ENCODE measurements around the gene TBXAS1.
A peak's percentile ranks its signal among the peaks of the same experiment; 100 is the strongest.

Gene TBXAS1

GRCh38 chr7:140060243-140060630, 231.2 kb downstream of the TBXAS1 start:
- peaks cover 15 to 21% of the 10 kb centered on the region in 2 donors for H3K36me3 ChIP-seq (ENCODE audit: control insufficient read depth in 1 of 2, insufficient read depth in 2 of 2, low read length in 2 of 2)
- H3K27me3 ChIP-seq (ENCODE audit: control insufficient read depth in 1 of 2, insufficient read depth in 2 of 2, low read length in 2 of 2): no peaks in the 10 kb centered on the region
- H3K27ac ChIP-seq (ENCODE audit: low read depth, low read length): peak overlapping the region; percentile 36
- H3K9me3 ChIP-seq (ENCODE audit: control insufficient read depth in 1 of 2, low read length in 2 of 2): no peaks in the 10 kb centered on the region
- H3K4me1 ChIP-seq (ENCODE audit: control insufficient read depth in 1 of 2, insufficient read depth in 2 of 2, low read length in 2 of 2): peaks cover 34 to 40% of the 10 kb centered on the region in 2 donors
- H3K4me3 ChIP-seq (ENCODE audit: low read depth in 1 of 2, low read length in 2 of 2): peak overlapping the region; percentile 83 to 84
- H3K9ac ChIP-seq (ENCODE audit: low read depth in 1 of 2, low read length in 2 of 2): peak overlapping the region; percentile 84 to 90

GRCh38 chr7:140060788-140061606, 231.9 kb downstream of the TBXAS1 start:
- H3K27ac ChIP-seq (ENCODE audit: low read depth, low read length): no peak overlapping the region
- H3K4me3 ChIP-seq (ENCODE audit: low read depth in 1 of 2, low read length in 2 of 2): peak overlapping the region; percentile 83 to 84
- peaks cover 15 to 17% of the 10 kb centered on the region in 2 donors for H3K36me3 ChIP-seq (ENCODE audit: control insufficient read depth in 1 of 2, insufficient read depth in 2 of 2, low read length in 2 of 2)
- H3K4me1 ChIP-seq (ENCODE audit: control insufficient read depth in 1 of 2, insufficient read depth in 2 of 2, low read length in 2 of 2): peaks cover 34 to 40% of the 10 kb centered on the region in 2 donors
- H3K27me3 ChIP-seq (ENCODE audit: control insufficient read depth in 1 of 2, insufficient read depth in 2 of 2, low read length in 2 of 2): no peaks in the 10 kb centered on the region
- H3K9me3 ChIP-seq (ENCODE audit: control insufficient read depth in 1 of 2, low read length in 2 of 2): no peaks in the 10 kb centered on the region
- peak overlapping the region; percentile 84 to 90 for H3K9ac ChIP-seq (ENCODE audit: low read depth in 1 of 2, low read length in 2 of 2)

GRCh38 chr7:140061607-140061930, 232.5 kb downstream of the TBXAS1 start:
- H3K36me3 ChIP-seq (ENCODE audit: control insufficient read depth in 1 of 2, insufficient read depth in 2 of 2, low read length in 2 of 2): peaks cover 9 to 12% of the 10 kb centered on the region in 2 donors
- no peak overlapping the region for H3K27ac ChIP-seq (ENCODE audit: low read depth, low read length)
- peak overlapping the region; percentile 83 to 84 for H3K4me3 ChIP-seq (ENCODE audit: low read depth in 1 of 2, low read length in 2 of 2)
- H3K4me1 ChIP-seq (ENCODE audit: control insufficient read depth in 1 of 2, insufficient read depth in 2 of 2, low read length in 2 of 2): peaks cover 34 to 40% of the 10 kb centered on the region in 2 donors
- H3K27me3 ChIP-seq (ENCODE audit: control insufficient read depth in 1 of 2, insufficient read depth in 2 of 2, low read length in 2 of 2): no peaks in the 10 kb centered on the region
- H3K9me3 ChIP-seq (ENCODE audit: control insufficient read depth in 1 of 2, low read length in 2 of 2): peaks cover 0 to 2% of the 10 kb centered on the region in 2 donors
- peak overlapping the region; percentile 84 to 90 for H3K9ac ChIP-seq (ENCODE audit: low read depth in 1 of 2, low read length in 2 of 2)

GRCh38 chr7:140062118-140062527, 233.1 kb downstream of the TBXAS1 start:
- Histone ChIP-seq H3K27ac (ENCODE audit: low read depth, low read length) (peak overlapping the region; percentile 93), H3K36me3 (ENCODE audit: control insufficient read depth in 1 of 2, insufficient read depth in 2 of 2, low read length in 2 of 2) (peaks cover 4 to 6% of the 10 kb centered on the region in 2 donors), H3K4me1 (ENCODE audit: control insufficient read depth in 1 of 2, insufficient read depth in 2 of 2, low read length in 2 of 2) (peaks cover 34 to 40% of the 10 kb centered on the region in 2 donors), H3K4me3 (ENCODE audit: low read depth in 1 of 2, low read length in 2 of 2) (peak overlapping the region; percentile 83 to 84), H3K27me3 (ENCODE audit: control insufficient read depth in 1 of 2, insufficient read depth in 2 of 2, low read length in 2 of 2) (no peaks in the 10 kb centered on the region), H3K9ac (ENCODE audit: low read depth in 1 of 2, low read length in 2 of 2) (peak overlapping the region; percentile 84 to 90), H3K9me3 (ENCODE audit: control insufficient read depth in 1 of 2, low read length in 2 of 2) (peaks cover 2 to 5% of the 10 kb centered on the region in 2 donors)

GRCh38 chr7:140062528-140063299, 233.7 kb downstream of the TBXAS1 start, which contains the start of gene PARP12:
PARP12 (minus strand) TSS chr7:140062951; CDS start chr7:140062847, 104 bp downstream.
- peak within 1 kb of the TSS; percentile 93 for H3K27ac ChIP-seq (ENCODE audit: low read depth, low read length)
- peaks cover 0 to under 1% of the 10 kb centered on the region in 2 donors for H3K36me3 ChIP-seq (ENCODE audit: control insufficient read depth in 1 of 2, insufficient read depth in 2 of 2, low read length in 2 of 2)
- no peaks in the 10 kb centered on the region for H3K27me3 ChIP-seq (ENCODE audit: control insufficient read depth in 1 of 2, insufficient read depth in 2 of 2, low read length in 2 of 2)
- peaks cover 5 to 6% of the 10 kb centered on the region in 2 donors for H3K9me3 ChIP-seq (ENCODE audit: control insufficient read depth in 1 of 2, low read length in 2 of 2)
- peak within 1 kb of the TSS; percentile 83 to 84 for H3K4me3 ChIP-seq (ENCODE audit: low read depth in 1 of 2, low read length in 2 of 2)
- peak within 1 kb of the TSS; percentile 84 to 90 for H3K9ac ChIP-seq (ENCODE audit: low read depth in 1 of 2, low read length in 2 of 2)
- H3K4me1 ChIP-seq (ENCODE audit: control insufficient read depth in 1 of 2, insufficient read depth in 2 of 2, low read length in 2 of 2): peaks cover 34 to 40% of the 10 kb centered on the region in 2 donors

- Histone ChIP-seq H3K4me1 (ENCODE audit: control insufficient read depth in 1 of 2, insufficient read depth in 2 of 2, low read length in 2 of 2) (peaks cover 0 to 7% of the 10 kb centered on the region in 2 donors), H3K4me3 (ENCODE audit: low read depth in 1 of 2, low read length in 2 of 2) (no peak overlapping the region), H3K9me3 (ENCODE audit: control insufficient read depth in 1 of 2, low read length in 2 of 2) (peaks cover 5 to 6% of the 10 kb centered on the region in 2 donors), H3K27me3 (ENCODE audit: control insufficient read depth in 1 of 2, insufficient read depth in 2 of 2, low read length in 2 of 2) (no peaks in the 10 kb centered on the region), H3K27ac (ENCODE audit: low read depth, low read length) (no peak overlapping the region), H3K9ac (ENCODE audit: low read depth in 1 of 2, low read length in 2 of 2) (no peak overlapping the region), H3K36me3 (ENCODE audit: control insufficient read depth in 1 of 2, insufficient read depth in 2 of 2, low read length in 2 of 2) (no peaks in the 10 kb centered on the region)
Measured at GRCh38 chr7:140067052-140067451, 238.0 kb downstream of the TBXAS1 start.

GRCh38 chr7:140068033-140068432, 239.0 kb downstream of the TBXAS1 start:
- Histone ChIP-seq H3K4me3 (ENCODE audit: low read depth in 1 of 2, low read length in 2 of 2) (no peak overlapping the region), H3K27me3 (ENCODE audit: control insufficient read depth in 1 of 2, insufficient read depth in 2 of 2, low read length in 2 of 2) (no peaks in the 10 kb centered on the region)

GRCh38 chr7:140069298-140069949, 240.4 kb downstream of the TBXAS1 start:
- Histone ChIP-seq H3K4me1 (ENCODE audit: control insufficient read depth in 1 of 2, insufficient read depth in 2 of 2, low read length in 2 of 2) (no peaks in the 10 kb centered on the region), H3K9me3 (ENCODE audit: control insufficient read depth in 1 of 2, low read length in 2 of 2) (peaks cover 5 to 6% of the 10 kb centered on the region in 2 donors), H3K27ac (ENCODE audit: low read depth, low read length) (no peak overlapping the region), H3K36me3 (ENCODE audit: control insufficient read depth in 1 of 2, insufficient read depth in 2 of 2, low read length in 2 of 2) (no peaks in the 10 kb centered on the region), H3K4me3 (ENCODE audit: low read depth in 1 of 2, low read length in 2 of 2) (no peak overlapping the region), H3K9ac (ENCODE audit: low read depth in 1 of 2, low read length in 2 of 2) (no peak overlapping the region), H3K27me3 (ENCODE audit: control insufficient read depth in 1 of 2, insufficient read depth in 2 of 2, low read length in 2 of 2) (no peaks in the 10 kb centered on the region)

More at GRCh38 chr7:140068033-140068432, 239.0 kb downstream of the TBXAS1 start:
- no peak overlapping the region for H3K27ac ChIP-seq (ENCODE audit: low read depth, low read length)
- no peak overlapping the region for H3K9ac ChIP-seq (ENCODE audit: low read depth in 1 of 2, low read length in 2 of 2)
- H3K9me3 ChIP-seq (ENCODE audit: control insufficient read depth in 1 of 2, low read length in 2 of 2): peaks cover 5 to 6% of the 10 kb centered on the region in 2 donors
- H3K36me3 ChIP-seq (ENCODE audit: control insufficient read depth in 1 of 2, insufficient read depth in 2 of 2, low read length in 2 of 2): no peaks in the 10 kb centered on the region
- H3K4me1 ChIP-seq (ENCODE audit: control insufficient read depth in 1 of 2, insufficient read depth in 2 of 2, low read length in 2 of 2): peaks cover 0 to 7% of the 10 kb centered on the region in 2 donors

All from duodenal mucosa (tissue), 2 donors.